Measurements from ENCODE around the gene TULP4.

The TULP4 gene

GRCh38 chr6:158312672-158313397 lies 570 bp downstream of the TULP4 start:
- Histone ChIP-seq H3K36me3 (ENCODE audit: control insufficient read depth in 1 of 2, insufficient read depth in 2 of 2, low read length in 2 of 2) (no peaks in the 10 kb centered on the region), H3K27me3 (ENCODE audit: low read depth, low read length) (no peaks in the 10 kb centered on the region), H3K4me1 (ENCODE audit: control insufficient read depth in 1 of 2, insufficient read depth in 2 of 2, low read length in 2 of 2) (peaks cover 0 to 4% of the 10 kb centered on the region in 2 donors), H3K4me3 (ENCODE audit: low read depth in 1 of 2, low read length in 2 of 2) (no peak overlapping the region), H3K9me3 (ENCODE audit: control insufficient read depth in 1 of 2, low read length in 2 of 2) (no peaks in the 10 kb centered on the region), H3K27ac (ENCODE audit: low read length) (no peak overlapping the region)

GRCh38 chr6:158313989-158314388 lies 1.7 kb downstream of the TULP4 start:
- H3K27me3 ChIP-seq (ENCODE audit: low read depth, low read length), result no peaks in the 10 kb centered on the region
- no peaks in the 10 kb centered on the region for H3K9me3 ChIP-seq (ENCODE audit: control insufficient read depth in 1 of 2, low read length in 2 of 2)
- no peak overlapping the region for H3K4me3 ChIP-seq (ENCODE audit: low read depth in 1 of 2, low read length in 2 of 2)
- no peaks in the 10 kb centered on the region for H3K36me3 ChIP-seq (ENCODE audit: control insufficient read depth in 1 of 2, insufficient read depth in 2 of 2, low read length in 2 of 2)
- H3K4me1 ChIP-seq (ENCODE audit: control insufficient read depth in 1 of 2, insufficient read depth in 2 of 2, low read length in 2 of 2), result peaks cover 0 to 4% of the 10 kb centered on the region in 2 donors
- H3K27ac ChIP-seq (ENCODE audit: low read length), result no peak overlapping the region

- Histone ChIP-seq H3K9me3 (ENCODE audit: control insufficient read depth in 1 of 2, low read length in 2 of 2) (no peaks in the 10 kb centered on the region), H3K4me1 (ENCODE audit: control insufficient read depth in 1 of 2, insufficient read depth in 2 of 2, low read length in 2 of 2) (peaks cover 0 to 4% of the 10 kb centered on the region in 2 donors), H3K27me3 (ENCODE audit: low read depth, low read length) (no peaks in the 10 kb centered on the region), H3K4me3 (ENCODE audit: low read depth in 1 of 2, low read length in 2 of 2) (no peak overlapping the region), H3K36me3 (ENCODE audit: control insufficient read depth in 1 of 2, insufficient read depth in 2 of 2, low read length in 2 of 2) (no peaks in the 10 kb centered on the region), H3K27ac (ENCODE audit: low read length) (no peak overlapping the region)
Observed at GRCh38 chr6:158314737-158315136, 2.5 kb downstream of the TULP4 start.

- no peak overlapping the region for H3K27ac ChIP-seq (ENCODE audit: low read length)
- no peaks in the 10 kb centered on the region for H3K9me3 ChIP-seq (ENCODE audit: control insufficient read depth in 1 of 2, low read length in 2 of 2)
- H3K36me3 ChIP-seq (ENCODE audit: control insufficient read depth in 1 of 2, insufficient read depth in 2 of 2, low read length in 2 of 2), result no peaks in the 10 kb centered on the region
- peaks cover 0 to 4% of the 10 kb centered on the region in 2 donors for H3K4me1 ChIP-seq (ENCODE audit: control insufficient read depth in 1 of 2, insufficient read depth in 2 of 2, low read length in 2 of 2)
- no peaks in the 10 kb centered on the region for H3K27me3 ChIP-seq (ENCODE audit: low read depth, low read length)
- H3K4me3 ChIP-seq (ENCODE audit: low read depth in 1 of 2, low read length in 2 of 2), result no peak overlapping the region
Observed at GRCh38 chr6:158316022-158316421, 3.8 kb downstream of the TULP4 start.

GRCh38 chr6:158321960-158322359 lies 9.7 kb downstream of the TULP4 start:
- no peak overlapping the region for H3K4me3 ChIP-seq (ENCODE audit: low read depth in 1 of 2, low read length in 2 of 2)
- no peak overlapping the region for H3K27ac ChIP-seq (ENCODE audit: low read length)
- no peaks in the 10 kb centered on the region for H3K9me3 ChIP-seq (ENCODE audit: control insufficient read depth in 1 of 2, low read length in 2 of 2)
- peaks cover 13 to 15% of the 10 kb centered on the region in 2 donors for H3K4me1 ChIP-seq (ENCODE audit: control insufficient read depth in 1 of 2, insufficient read depth in 2 of 2, low read length in 2 of 2)
- no peaks in the 10 kb centered on the region for H3K36me3 ChIP-seq (ENCODE audit: control insufficient read depth in 1 of 2, insufficient read depth in 2 of 2, low read length in 2 of 2)
- no peaks in the 10 kb centered on the region for H3K27me3 ChIP-seq (ENCODE audit: low read depth, low read length)

- H3K4me3 ChIP-seq (ENCODE audit: low read depth in 1 of 2, low read length in 2 of 2), result no peak overlapping the region
- no peaks in the 10 kb centered on the region for H3K9me3 ChIP-seq (ENCODE audit: control insufficient read depth in 1 of 2, low read length in 2 of 2)
- no peaks in the 10 kb centered on the region for H3K36me3 ChIP-seq (ENCODE audit: control insufficient read depth in 1 of 2, insufficient read depth in 2 of 2, low read length in 2 of 2)
- no peaks in the 10 kb centered on the region for H3K27me3 ChIP-seq (ENCODE audit: low read depth, low read length)
- H3K4me1 ChIP-seq (ENCODE audit: control insufficient read depth in 1 of 2, insufficient read depth in 2 of 2, low read length in 2 of 2), result peaks cover 13 to 15% of the 10 kb centered on the region in 2 donors
- no peak overlapping the region for H3K27ac ChIP-seq (ENCODE audit: low read length)
Observed at GRCh38 chr6:158322400-158322723, 10.1 kb downstream of the TULP4 start.

GRCh38 chr6:158322724-158323560 lies 10.7 kb downstream of the TULP4 start:
- peaks cover 13 to 15% of the 10 kb centered on the region in 2 donors for H3K4me1 ChIP-seq (ENCODE audit: control insufficient read depth in 1 of 2, insufficient read depth in 2 of 2, low read length in 2 of 2)
- H3K27ac ChIP-seq (ENCODE audit: low read length), result no peak overlapping the region
- H3K36me3 ChIP-seq (ENCODE audit: control insufficient read depth in 1 of 2, insufficient read depth in 2 of 2, low read length in 2 of 2), result no peaks in the 10 kb centered on the region
- no peaks in the 10 kb centered on the region for H3K27me3 ChIP-seq (ENCODE audit: low read depth, low read length)
- H3K4me3 ChIP-seq (ENCODE audit: low read depth in 1 of 2, low read length in 2 of 2), result no peak overlapping the region
- H3K9me3 ChIP-seq (ENCODE audit: control insufficient read depth in 1 of 2, low read length in 2 of 2), result no peaks in the 10 kb centered on the region

GRCh38 chr6:158323561-158323958 lies 11.3 kb downstream of the TULP4 start:
- no peaks in the 10 kb centered on the region for H3K9me3 ChIP-seq (ENCODE audit: control insufficient read depth in 1 of 2, low read length in 2 of 2)
- H3K27ac ChIP-seq (ENCODE audit: low read length), result no peak overlapping the region
- H3K4me1 ChIP-seq (ENCODE audit: control insufficient read depth in 1 of 2, insufficient read depth in 2 of 2, low read length in 2 of 2), result peaks cover 13 to 15% of the 10 kb centered on the region in 2 donors
- no peak overlapping the region for H3K4me3 ChIP-seq (ENCODE audit: low read depth in 1 of 2, low read length in 2 of 2)
- no peaks in the 10 kb centered on the region for H3K27me3 ChIP-seq (ENCODE audit: low read depth, low read length)
- H3K36me3 ChIP-seq (ENCODE audit: control insufficient read depth in 1 of 2, insufficient read depth in 2 of 2, low read length in 2 of 2), result no peaks in the 10 kb centered on the region

- Histone ChIP-seq H3K27me3 (ENCODE audit: low read depth, low read length) (no peaks in the 10 kb centered on the region), H3K36me3 (ENCODE audit: control insufficient read depth in 1 of 2, insufficient read depth in 2 of 2, low read length in 2 of 2) (no peaks in the 10 kb centered on the region), H3K4me3 (ENCODE audit: low read depth in 1 of 2, low read length in 2 of 2) (no peak overlapping the region), H3K9me3 (ENCODE audit: control insufficient read depth in 1 of 2, low read length in 2 of 2) (no peaks in the 10 kb centered on the region), H3K27ac (ENCODE audit: low read length) (no peak overlapping the region), H3K4me1 (ENCODE audit: control insufficient read depth in 1 of 2, insufficient read depth in 2 of 2, low read length in 2 of 2) (peaks cover 15 to 18% of the 10 kb centered on the region in 2 donors)
Observed at GRCh38 chr6:158324136-158324535, 11.9 kb downstream of the TULP4 start.

- Histone ChIP-seq H3K4me1 (ENCODE audit: control insufficient read depth in 1 of 2, insufficient read depth in 2 of 2, low read length in 2 of 2) (peaks cover 11 to 13% of the 10 kb centered on the region in 2 donors), H3K27ac (ENCODE audit: low read length) (no peak overlapping the region), H3K27me3 (ENCODE audit: low read depth, low read length) (no peaks in the 10 kb centered on the region), H3K36me3 (ENCODE audit: control insufficient read depth in 1 of 2, insufficient read depth in 2 of 2, low read length in 2 of 2) (no peaks in the 10 kb centered on the region), H3K4me3 (ENCODE audit: low read depth in 1 of 2, low read length in 2 of 2) (no peak overlapping the region), H3K9me3 (ENCODE audit: control insufficient read depth in 1 of 2, low read length in 2 of 2) (no peaks in the 10 kb centered on the region)
Observed at GRCh38 chr6:158327211-158327610, 14.9 kb downstream of the TULP4 start.

- peaks cover 0 to 5% of the 10 kb centered on the region in 2 donors for H3K4me1 ChIP-seq (ENCODE audit: control insufficient read depth in 1 of 2, insufficient read depth in 2 of 2, low read length in 2 of 2)
- H3K27me3 ChIP-seq (ENCODE audit: low read depth, low read length), result no peaks in the 10 kb centered on the region
- no peaks in the 10 kb centered on the region for H3K36me3 ChIP-seq (ENCODE audit: control insufficient read depth in 1 of 2, insufficient read depth in 2 of 2, low read length in 2 of 2)
- peaks cover 0 to 8% of the 10 kb centered on the region in 2 donors for H3K9me3 ChIP-seq (ENCODE audit: control insufficient read depth in 1 of 2, low read length in 2 of 2)
- H3K27ac ChIP-seq (ENCODE audit: low read length), result no peak overlapping the region
- no peak overlapping the region for H3K4me3 ChIP-seq (ENCODE audit: low read depth in 1 of 2, low read length in 2 of 2)
Observed at GRCh38 chr6:158328952-158329351, 16.7 kb downstream of the TULP4 start.

All from muscle layer of duodenum (tissue), 2 donors.